Activated CD4-positive, alpha-beta T cell treated with anti-CD3 and anti-CD28 coated beads for 36 hours (primary cell): ENCODE measurements around the gene CDCA8. TPM values are rescaled to one million over a fixed set of nuclear protein-coding genes. Genes with fewer than 3 reads are reported as not detected.
A peak's percentile ranks its signal among the peaks of the same experiment; 100 is the strongest.

Experiments
- ATAC-seq: fragments of 200-7000 bp; cut with Tn5 transposase; one replicate; pipeline ENCODE4 v1.10.0; 2021; ENCODE audit warnings: mild to moderate bottlenecking, moderate library complexity
- CTCF ChIA-PET: fragments of 350-600 bp; sonication (Branson Sonifier 250); formaldehyde crosslinking; loops from one replicate; lab custom pipeline; 2021; ENCODE audit warnings: antibody characterized with exemption; lab: Charles Lee
- POLR2A ChIA-PET: fragments of 350-600 bp; sonication (Branson Sonifier 250); formaldehyde crosslinking; loops from one replicate; lab custom pipeline; 2021; ENCODE audit warnings: antibody characterized with exemption, inconsistent platforms; lab: Charles Lee
- DNase-seq: peaks from one replicate; pipeline ENCODE4 v3.0.0-alpha.2; 2020
- H3K27ac Mint-ChIP-seq: one replicate; pipeline ENCODE4 v1.8.0; 2021; ENCODE audit warnings: mixed read lengths
- H3K27me3 Mint-ChIP-seq: one replicate; pipeline ENCODE4 v1.8.0; 2021; ENCODE audit warnings: mixed read lengths
- H3K36me3 Mint-ChIP-seq: one replicate; pipeline ENCODE4 v1.8.0; 2021; ENCODE audit warnings: low read depth, mixed read lengths
- H3K4me1 Mint-ChIP-seq: one replicate; pipeline ENCODE4 v1.8.0; 2021; ENCODE audit warnings: mixed read lengths
- H3K4me3 Mint-ChIP-seq: one replicate; pipeline ENCODE4 v1.8.0; 2021; ENCODE audit warnings: mild to moderate bottlenecking, moderate library complexity, mixed read lengths
- H3K9me3 Mint-ChIP-seq: one replicate; pipeline ENCODE4 v1.8.0; 2021; ENCODE audit warnings: low read depth, mixed read lengths
- intact Hi-C, 2 experiments: fragments of 100-400 bp; cut with DNase I in 1 of 2; cut with micrococcal nuclease in 1 of 2; formaldehyde crosslinking; loops; one replicate each; pipeline versions ENCODE4 v1.14.2 to v1.15.1; 2022 to 2024; cut with DNase I, micrococcal nuclease
- total RNA-seq, 2 experiments: library from RNA; stranded (reverse); gene quantifications; one replicate each; pipeline ENCODE4 v1.2.3, GENCODE V29; 2021

Gene CDCA8
- 10 to 100 TPM; 61.2 to 61.7 TPM for total RNA-seq

- peaks cover 32% of the 10 kb centered on the region for H3K4me1 Mint-ChIP-seq
- no peaks in the 10 kb centered on the region for H3K9me3 Mint-ChIP-seq
- H3K36me3 Mint-ChIP-seq = peaks cover 48% of the 10 kb centered on the region
- ChIA-PET POLR2A (interaction anchor here (1.0 to 2.5 kb wide), 4 partner anchors 96 to 167 kb away, joined by 3 to 10 read pairs (median 4); partner anchors contain the start of genes C1orf122, GNL2, MTF1 and YRDC), CTCF (interaction anchor here (0.6 to 2.3 kb wide), 17 partner anchors 9 to 1333 kb away, joined by 3 to 19 read pairs (median 3); partner anchors contain the start of genes MEAF6, MTF1, NDUFS5 and YRDC)
- H3K4me3 Mint-ChIP-seq = peak within 1 kb of the TSS; percentile 97
- peak; percentile 88 for ATAC-seq
- DNase-seq = peak; percentile 99
- peak within 1 kb of the TSS; percentile 92 for H3K27ac Mint-ChIP-seq
- intact Hi-C loops = loop anchor here (1.0 to 10.0 kb wide), 22 partner anchors 63 to 1883 kb away; partner anchors contain the start of genes MTF1 (in 2 of the 2), SF3A3 (in 2 of the 2), UTP11 (in 2 of the 2) and AKIRIN1 (in 1 of the 2)
- H3K27me3 Mint-ChIP-seq = no peaks in the 10 kb centered on the region
Observed at GRCh38 chr1:37692078-37692833, at the start of gene CDCA8. TSS of gene CDCA8 (plus strand) at chr1:37692516. CDS start at chr1:37692691, 175 bp downstream.

DNA sequence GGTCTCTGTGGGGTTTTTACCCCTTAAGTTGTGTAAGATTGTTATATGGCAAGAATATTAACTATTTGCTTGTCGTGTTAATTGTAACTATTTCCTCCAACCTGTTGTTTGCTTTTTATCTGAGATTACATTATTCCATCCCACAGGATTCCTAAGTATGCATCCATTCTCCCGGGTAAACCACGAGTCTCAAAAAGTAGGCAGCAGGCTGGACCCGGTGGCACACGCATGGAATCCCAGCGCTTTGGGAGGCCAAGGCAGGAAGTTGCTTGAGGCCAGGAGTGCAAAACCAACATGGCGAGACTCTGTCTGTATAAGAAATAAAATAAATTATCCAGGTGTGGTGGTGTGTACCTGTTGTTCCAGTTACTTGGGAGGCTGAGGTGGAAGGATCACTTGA is 45.0 kb upstream of the CDCA8 start:
- H3K4me3 Mint-ChIP-seq = no peak overlapping the region
- no peak overlapping the region for H3K27ac Mint-ChIP-seq
- ChIA-PET CTCF (no interaction called here), POLR2A (no interaction called here)
- ATAC-seq (no peak), DNase-seq (no peak)
- no peaks in the 10 kb centered on the region for H3K4me1 Mint-ChIP-seq
- intact Hi-C loops = no loop called here
- H3K27me3 Mint-ChIP-seq = peaks cover 12% of the 10 kb centered on the region
- H3K9me3 Mint-ChIP-seq = no peaks in the 10 kb centered on the region
- H3K36me3 Mint-ChIP-seq = no peaks in the 10 kb centered on the region

DNA sequence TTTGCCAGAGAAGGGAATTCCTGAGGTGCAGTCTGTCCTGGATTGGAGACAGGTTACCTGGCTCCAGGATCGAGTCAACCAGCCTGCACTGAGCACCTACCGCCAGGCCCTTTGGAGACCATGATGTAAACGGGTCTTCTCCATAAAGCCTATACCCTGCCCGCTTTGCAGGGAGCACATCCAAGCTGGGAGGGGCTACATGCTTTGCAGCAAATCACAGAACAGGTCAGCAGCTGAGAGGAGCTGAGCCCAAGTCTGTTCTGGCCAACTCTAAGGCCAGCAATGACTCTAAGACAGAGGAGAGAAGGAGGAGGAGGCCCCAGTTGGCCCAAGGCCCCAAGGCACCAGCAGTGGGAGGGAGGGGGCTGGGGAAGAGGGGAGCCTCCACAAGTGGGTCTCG is 42.1 kb upstream of the CDCA8 start:
- DNase-seq (no peak), ATAC-seq (no peak)
- no peak overlapping the region for H3K4me3 Mint-ChIP-seq
- no peak overlapping the region for H3K27ac Mint-ChIP-seq
- H3K27me3 Mint-ChIP-seq = peaks cover 6% of the 10 kb centered on the region
- ChIA-PET CTCF (interaction anchor here (0.8 kb wide), 1 partner anchor 143 kb away, joined by 3 read pairs; no protein-coding TSS in a partner anchor), POLR2A (no interaction called here)
- H3K36me3 Mint-ChIP-seq = no peaks in the 10 kb centered on the region
- no peaks in the 10 kb centered on the region for H3K4me1 Mint-ChIP-seq
- intact Hi-C loops = no loop called here
- H3K9me3 Mint-ChIP-seq = no peaks in the 10 kb centered on the region

GRCh38 chr1:37650721-37651120 is 41.6 kb upstream of the CDCA8 start:
- ChIA-PET CTCF (no interaction called here), POLR2A (no interaction called here)
- Mint-ChIP-seq H3K4me1 (no peaks in the 10 kb centered on the region), H3K36me3 (no peaks in the 10 kb centered on the region), H3K9me3 (no peaks in the 10 kb centered on the region), H3K27ac (no peak overlapping the region), H3K4me3 (no peak overlapping the region), H3K27me3 (peaks cover 6% of the 10 kb centered on the region)
- DNase-seq (no peak), ATAC-seq (no peak)
- intact Hi-C loops = no loop called here

DNA sequence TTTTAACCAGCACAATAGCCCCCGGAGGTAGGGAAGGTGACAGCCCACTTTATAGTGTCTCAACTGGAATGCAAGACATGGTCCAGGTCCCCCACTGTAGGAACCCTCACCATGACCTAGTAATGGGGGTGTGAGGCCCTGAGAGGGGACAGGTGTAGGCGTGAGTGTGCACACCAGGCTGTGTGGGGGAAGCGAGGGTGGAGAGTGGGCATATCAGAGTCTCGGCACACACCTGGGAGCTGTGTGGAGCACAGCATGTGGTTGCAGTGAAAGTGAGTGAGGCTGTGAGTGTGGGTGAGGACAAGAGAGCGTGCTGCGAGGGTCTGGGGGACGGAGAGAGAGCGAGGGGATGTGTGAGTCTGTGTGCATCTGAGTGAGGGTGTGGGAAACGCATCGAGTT is 40.5 kb upstream of the CDCA8 start:
- Mint-ChIP-seq H3K4me1 (no peaks in the 10 kb centered on the region), H3K4me3 (no peak overlapping the region), H3K27ac (no peak overlapping the region), H3K9me3 (no peaks in the 10 kb centered on the region), H3K27me3 (peaks cover 6% of the 10 kb centered on the region), H3K36me3 (no peaks in the 10 kb centered on the region)
- intact Hi-C loops = no loop called here
- POLR2A ChIA-PET = no interaction called here
- CTCF ChIA-PET = no interaction called here
- ATAC-seq = no peak
- no peak for DNase-seq

DNA sequence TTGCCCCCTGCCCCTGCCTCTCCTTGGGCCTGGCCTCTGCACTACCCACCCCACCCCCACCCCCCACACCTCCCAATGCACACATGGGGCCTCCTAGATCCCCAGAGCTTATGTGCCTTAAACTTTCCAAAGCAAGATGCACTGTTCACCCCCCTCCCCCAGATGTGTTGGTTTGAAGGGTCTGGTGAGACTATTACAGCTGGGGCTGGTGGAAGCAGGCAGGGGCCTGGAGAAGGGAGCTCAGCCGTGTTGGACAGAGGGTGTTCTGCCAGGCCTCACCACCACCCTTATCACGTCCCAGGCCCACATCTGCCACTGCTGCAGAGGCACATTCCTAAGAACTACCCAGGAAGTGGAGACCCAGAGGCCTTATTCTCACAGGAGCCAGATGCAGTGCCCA is 39.3 kb upstream of the CDCA8 start:
- ATAC-seq = no peak
- Mint-ChIP-seq H3K27me3 (peaks cover 2% of the 10 kb centered on the region), H3K9me3 (no peaks in the 10 kb centered on the region), H3K27ac (no peak overlapping the region), H3K4me3 (no peak overlapping the region), H3K36me3 (no peaks in the 10 kb centered on the region), H3K4me1 (no peaks in the 10 kb centered on the region)
- POLR2A ChIA-PET = no interaction called here
- no peak for DNase-seq
- CTCF ChIA-PET = interaction anchor here (0.5 to 0.6 kb wide), 2 partner anchors 32 to 674 kb away, joined by 3 read pairs; no protein-coding TSS in a partner anchor
- intact Hi-C loops = no loop called here

DNA sequence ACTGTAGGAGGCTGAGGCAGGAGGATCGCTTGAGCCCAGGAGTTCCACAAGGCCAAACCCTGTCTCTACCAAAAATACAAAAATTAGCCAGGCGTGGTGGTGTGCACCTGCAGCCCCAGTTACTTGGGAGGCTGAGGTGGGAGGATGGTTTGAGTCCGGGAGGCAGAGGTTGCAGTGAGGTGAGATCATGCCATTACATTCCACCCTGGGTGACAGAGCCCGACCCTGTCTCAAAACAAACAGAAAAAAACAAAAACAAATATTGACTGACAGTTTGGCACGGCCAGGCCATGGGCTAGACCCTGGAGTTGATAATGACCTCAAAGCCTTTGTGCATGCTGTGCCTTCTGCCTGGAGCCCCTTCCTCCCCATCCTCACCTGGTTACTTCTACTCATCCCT is 38.4 kb upstream of the CDCA8 start:
- no peak for ATAC-seq
- Mint-ChIP-seq H3K27ac (no peak overlapping the region), H3K4me1 (no peaks in the 10 kb centered on the region), H3K27me3 (peaks cover 2% of the 10 kb centered on the region), H3K4me3 (no peak overlapping the region), H3K36me3 (no peaks in the 10 kb centered on the region), H3K9me3 (no peaks in the 10 kb centered on the region)
- POLR2A ChIA-PET = no interaction called here
- CTCF ChIA-PET = no interaction called here
- no peak for DNase-seq
- intact Hi-C loops = no loop called here

DNA sequence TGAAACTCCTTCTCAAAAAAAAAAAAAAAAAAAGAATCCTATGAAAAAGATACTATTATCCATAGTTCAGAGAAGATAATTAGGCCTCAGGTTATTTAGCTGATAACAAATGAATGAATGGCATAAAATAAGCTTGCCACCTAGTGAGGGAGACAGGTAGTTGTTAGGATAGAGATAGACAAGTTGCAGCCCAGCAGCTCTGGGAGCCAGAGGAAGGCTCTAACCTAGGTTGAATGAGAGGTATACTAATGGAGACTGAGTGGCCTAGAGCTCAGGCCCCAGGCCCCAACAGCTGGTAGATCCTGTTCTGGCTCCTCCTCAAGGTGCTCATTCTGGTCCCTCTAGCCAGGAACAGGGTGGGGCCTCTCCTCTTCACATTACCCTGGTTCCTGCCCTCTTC is 37.0 kb upstream of the CDCA8 start:
- ATAC-seq = no peak
- Mint-ChIP-seq H3K27ac (no peak overlapping the region), H3K4me3 (no peak overlapping the region), H3K27me3 (peaks cover 2% of the 10 kb centered on the region), H3K4me1 (no peaks in the 10 kb centered on the region), H3K9me3 (no peaks in the 10 kb centered on the region), H3K36me3 (no peaks in the 10 kb centered on the region)
- intact Hi-C loops = no loop called here
- POLR2A ChIA-PET = interaction anchor here (0.6 kb wide), 1 partner anchor 207 kb away, joined by 3 read pairs; no protein-coding TSS in a partner anchor
- CTCF ChIA-PET = interaction anchor here (1.3 kb wide), 1 partner anchor 52 kb away, joined by 6 read pairs; no protein-coding TSS in a partner anchor
- no peak for DNase-seq

DNA sequence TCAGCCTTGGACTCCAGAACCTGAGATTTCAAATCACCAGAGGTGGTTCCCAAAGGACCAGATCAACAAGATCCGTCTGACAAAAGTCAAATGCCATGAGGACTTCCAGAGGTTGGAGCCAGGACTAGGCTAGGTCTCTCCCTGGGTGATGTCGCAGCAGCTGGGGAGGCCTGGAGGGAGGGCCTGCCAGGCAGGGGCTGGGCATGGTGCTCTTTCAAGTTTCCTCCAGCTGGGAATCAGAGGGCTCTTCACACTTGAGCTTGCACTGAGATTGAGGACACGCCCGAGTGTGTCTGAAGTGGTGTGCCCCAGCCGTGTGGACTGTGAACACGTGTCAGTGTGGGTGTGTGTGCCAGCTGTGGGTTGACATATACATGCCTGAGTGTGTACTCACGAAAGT is 36.3 kb upstream of the CDCA8 start:
- POLR2A ChIA-PET = no interaction called here

GRCh38 chr1:37656881-37657280 is 35.4 kb upstream of the CDCA8 start:
- H3K27me3 Mint-ChIP-seq = peaks cover 2% of the 10 kb centered on the region
- H3K4me1 Mint-ChIP-seq = no peaks in the 10 kb centered on the region
- no peak for DNase-seq
- ChIA-PET CTCF (no interaction called here), POLR2A (no interaction called here)
- H3K27ac Mint-ChIP-seq = no peak overlapping the region
- no peaks in the 10 kb centered on the region for H3K36me3 Mint-ChIP-seq
- no peaks in the 10 kb centered on the region for H3K9me3 Mint-ChIP-seq
- ATAC-seq = no peak
- intact Hi-C loops = no loop called here
- H3K4me3 Mint-ChIP-seq = no peak overlapping the region

More for the DNA sequence above, 36.3 kb upstream of the CDCA8 start:
- Mint-ChIP-seq H3K27me3 (peaks cover 2% of the 10 kb centered on the region), H3K4me1 (no peaks in the 10 kb centered on the region), H3K4me3 (no peak overlapping the region), H3K36me3 (no peaks in the 10 kb centered on the region), H3K27ac (no peak overlapping the region), H3K9me3 (no peaks in the 10 kb centered on the region)
- DNase-seq (no peak), ATAC-seq (no peak)
- CTCF ChIA-PET = no interaction called here
- intact Hi-C loops = no loop called here

GRCh38 chr1:37657620-37658412 is 34.5 kb upstream of the CDCA8 start:
- no peak for ATAC-seq
- no peaks in the 10 kb centered on the region for H3K4me1 Mint-ChIP-seq
- H3K9me3 Mint-ChIP-seq = no peaks in the 10 kb centered on the region
- no peaks in the 10 kb centered on the region for H3K36me3 Mint-ChIP-seq
- no peak overlapping the region for H3K27ac Mint-ChIP-seq
- no peak for DNase-seq
- POLR2A ChIA-PET = no interaction called here
- intact Hi-C loops = no loop called here
- peaks cover 2% of the 10 kb centered on the region for H3K27me3 Mint-ChIP-seq
- no peak overlapping the region for H3K4me3 Mint-ChIP-seq
- CTCF ChIA-PET = no interaction called here
